ENCODE data around the gene GPR25.

DNA sequence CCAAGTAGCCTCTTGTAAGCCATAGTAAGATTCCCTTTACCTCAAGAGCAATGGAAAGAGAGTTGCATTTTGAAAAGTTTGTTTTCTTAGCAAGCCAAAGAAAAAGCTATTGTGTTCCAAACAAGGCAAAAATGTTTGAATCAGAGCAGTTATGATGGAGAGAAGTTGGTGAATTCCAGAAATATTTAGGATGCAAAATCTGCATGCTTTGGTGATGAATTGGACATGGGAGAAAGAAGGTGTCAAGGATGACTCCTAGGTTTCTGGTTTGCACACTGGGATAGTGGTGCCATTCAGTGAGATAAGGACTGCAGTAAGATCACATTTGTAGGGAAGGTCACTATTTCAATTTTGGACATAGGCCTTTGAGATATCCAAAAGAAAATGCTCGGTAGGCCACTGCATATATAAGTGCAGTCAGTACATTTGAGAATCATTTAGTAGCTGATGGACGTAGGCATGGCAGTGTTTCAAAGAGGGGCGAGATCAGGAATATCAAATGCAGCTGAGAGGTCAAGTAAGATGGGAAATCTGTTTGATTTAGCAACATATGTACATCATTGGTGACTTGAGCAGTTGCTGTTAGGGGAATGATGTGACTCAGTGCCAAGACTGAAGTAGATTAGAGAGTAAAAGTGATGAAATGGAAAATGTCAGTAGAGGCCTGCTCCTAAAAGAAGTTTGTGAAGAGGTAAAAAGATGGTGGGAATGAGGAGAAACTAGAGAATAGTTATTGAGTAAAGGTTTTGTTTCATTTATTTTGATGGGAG lies 33.9 kb upstream of the GPR25 start:
- TF ChIP-seq CTCF (IDR thresholded peaks at IDR 0.05; ENCODE audit: low read length) (no peak), EZH2 (optimal IDR thresholded peaks at IDR 0.05; ENCODE audit: low read depth, low read length) (no peak), EZH2phosphoT487 (IDR thresholded peaks at IDR 0.05; ENCODE audit: low read length) (no peak)
